ENCODE results near the gene MMP15.

MMP15 gene

DNA sequence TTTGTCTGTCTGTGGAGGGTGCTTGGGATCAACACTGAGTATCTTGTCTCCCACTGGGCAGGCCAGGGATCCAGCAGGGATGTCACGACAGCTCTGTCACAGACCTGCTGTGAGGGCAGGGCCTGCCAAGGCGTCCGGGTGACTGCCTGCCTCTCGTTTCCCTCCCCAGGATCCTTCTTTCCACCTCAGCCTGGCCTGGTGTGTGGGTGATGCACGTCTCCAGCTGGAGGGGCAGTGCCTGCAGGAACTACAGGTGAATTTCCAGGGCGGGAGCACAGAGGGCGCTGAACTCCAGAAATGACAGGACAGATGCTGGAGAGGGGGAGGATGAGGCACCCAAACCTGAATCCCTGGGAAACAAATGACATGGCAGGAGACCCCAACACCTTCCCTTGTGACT lies 6.8 kb upstream of the MMP15 start:
- DNase-seq = no peak

DNA sequence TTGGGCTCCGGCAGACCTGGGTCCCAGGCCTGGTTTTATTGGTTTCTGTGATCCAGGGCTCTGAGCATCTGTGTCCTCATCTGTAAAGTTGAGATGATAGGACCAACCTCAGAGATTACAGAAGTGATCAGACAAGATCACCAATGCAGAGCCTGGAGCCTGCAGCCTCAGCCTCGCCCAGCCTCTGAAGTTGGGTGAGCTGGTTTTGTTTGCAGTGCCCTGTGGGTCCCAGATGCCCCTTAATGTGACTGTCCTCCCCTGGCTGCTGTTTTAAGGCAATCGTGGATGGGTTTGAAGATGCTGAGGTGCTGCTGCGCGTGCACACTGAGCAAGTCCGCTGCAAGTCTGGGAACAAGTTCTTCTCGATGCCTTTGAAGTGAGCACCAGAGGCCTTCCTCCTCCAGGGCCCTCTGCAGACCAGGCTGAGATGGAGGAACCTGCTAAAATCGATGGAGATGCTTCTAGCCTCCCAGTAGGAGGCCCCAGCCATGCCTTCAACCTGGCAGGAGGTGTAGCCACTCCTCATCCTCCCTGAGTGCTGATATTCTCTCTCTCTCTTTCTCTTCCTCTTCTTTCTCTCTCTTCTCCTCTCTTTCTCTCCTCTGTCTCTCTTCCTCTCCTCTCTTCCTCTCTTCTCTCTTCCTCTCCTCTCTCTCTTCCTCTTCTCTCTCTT lies 5.6 kb upstream of the MMP15 start:
- DNase-seq = no peak

DNA sequence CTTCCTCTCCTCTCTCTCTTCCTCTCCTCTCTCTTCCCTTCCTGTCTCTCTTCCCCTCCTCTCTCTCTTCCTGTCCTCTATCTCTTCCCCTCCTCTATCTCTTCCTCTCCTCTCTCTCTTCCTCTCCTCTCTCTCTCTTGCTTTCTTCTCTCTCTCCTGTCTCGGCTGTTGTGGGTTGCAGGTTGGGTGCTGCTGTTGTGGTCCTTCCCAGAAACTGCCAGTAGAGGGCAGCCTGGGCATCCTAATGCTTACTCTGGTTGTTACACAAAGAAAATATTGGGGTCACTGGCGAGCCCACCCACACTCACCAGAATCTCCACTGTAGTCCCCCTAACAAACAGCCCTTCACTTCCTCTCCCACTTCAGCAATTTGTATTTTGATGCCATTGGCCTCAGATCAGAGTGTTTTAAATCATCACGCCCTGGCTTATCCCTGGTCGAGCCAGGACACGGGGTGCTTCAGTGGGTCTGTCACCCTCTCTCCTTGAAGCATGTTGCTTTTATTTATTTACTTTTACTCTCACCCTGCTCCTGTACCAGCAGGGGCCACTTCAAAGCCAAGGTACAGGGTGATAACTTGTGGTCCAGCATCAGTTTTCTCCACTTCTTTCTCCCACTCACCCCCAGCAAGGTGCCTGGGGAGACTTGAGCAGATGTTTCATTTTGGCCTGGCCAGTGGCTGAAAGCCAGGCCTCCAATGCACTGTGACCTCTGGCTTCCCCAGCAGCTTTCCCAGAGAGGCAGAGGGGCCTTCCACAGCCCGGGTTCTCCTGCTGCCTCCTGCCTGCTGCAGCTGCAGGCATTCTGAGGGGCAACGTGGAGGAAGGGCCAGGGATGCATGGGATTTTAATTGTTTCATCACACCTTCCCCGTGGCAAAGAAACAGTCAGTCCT lies 4.7 kb upstream of the MMP15 start:
- DNase-seq = peak in 46 of 58 donors; percentile 10 to 80 (median 38)

DNA sequence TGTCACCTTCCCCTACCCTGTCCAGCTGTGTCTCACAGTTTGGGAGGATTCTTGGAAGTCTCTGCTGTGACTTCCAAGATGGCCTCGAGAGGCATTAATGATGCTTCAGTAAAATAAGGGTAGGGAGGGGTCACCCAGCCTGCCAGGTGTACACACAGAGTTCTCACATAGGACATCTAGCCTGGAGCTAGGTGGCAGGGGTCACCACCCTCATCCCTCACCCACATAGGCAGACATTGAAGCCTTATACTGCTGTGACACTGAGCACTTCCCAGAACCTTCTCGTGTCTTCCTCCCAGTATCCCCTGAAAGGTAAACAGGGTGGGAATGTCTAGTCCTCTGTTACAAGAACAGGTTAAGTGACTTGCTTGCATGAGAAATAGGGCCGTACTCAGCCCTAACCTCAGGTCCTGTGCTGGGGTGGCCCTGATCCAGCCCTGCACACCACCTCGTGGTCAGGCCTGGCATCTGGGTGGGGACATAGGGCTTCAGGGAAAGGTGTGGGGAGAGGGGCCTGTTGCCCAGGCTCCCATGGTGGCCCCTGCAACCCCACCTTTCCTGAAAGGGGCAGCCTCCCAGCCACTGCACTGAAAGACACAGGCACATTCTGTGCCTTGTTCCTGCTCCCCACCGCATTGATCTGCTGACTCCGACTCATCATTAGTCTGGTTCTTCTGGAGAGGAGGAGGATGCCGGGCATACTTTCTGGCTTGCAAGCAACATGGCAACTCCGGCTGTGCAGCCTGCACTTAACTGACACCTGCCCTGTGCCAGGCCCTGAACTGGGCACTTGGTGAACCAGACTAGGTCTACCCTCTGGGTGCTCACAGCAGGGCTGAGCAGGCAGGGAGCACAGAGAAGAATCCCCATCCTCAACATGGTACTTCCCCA lies 3.6 kb upstream of the MMP15 start:
- no peak for DNase-seq

DNA sequence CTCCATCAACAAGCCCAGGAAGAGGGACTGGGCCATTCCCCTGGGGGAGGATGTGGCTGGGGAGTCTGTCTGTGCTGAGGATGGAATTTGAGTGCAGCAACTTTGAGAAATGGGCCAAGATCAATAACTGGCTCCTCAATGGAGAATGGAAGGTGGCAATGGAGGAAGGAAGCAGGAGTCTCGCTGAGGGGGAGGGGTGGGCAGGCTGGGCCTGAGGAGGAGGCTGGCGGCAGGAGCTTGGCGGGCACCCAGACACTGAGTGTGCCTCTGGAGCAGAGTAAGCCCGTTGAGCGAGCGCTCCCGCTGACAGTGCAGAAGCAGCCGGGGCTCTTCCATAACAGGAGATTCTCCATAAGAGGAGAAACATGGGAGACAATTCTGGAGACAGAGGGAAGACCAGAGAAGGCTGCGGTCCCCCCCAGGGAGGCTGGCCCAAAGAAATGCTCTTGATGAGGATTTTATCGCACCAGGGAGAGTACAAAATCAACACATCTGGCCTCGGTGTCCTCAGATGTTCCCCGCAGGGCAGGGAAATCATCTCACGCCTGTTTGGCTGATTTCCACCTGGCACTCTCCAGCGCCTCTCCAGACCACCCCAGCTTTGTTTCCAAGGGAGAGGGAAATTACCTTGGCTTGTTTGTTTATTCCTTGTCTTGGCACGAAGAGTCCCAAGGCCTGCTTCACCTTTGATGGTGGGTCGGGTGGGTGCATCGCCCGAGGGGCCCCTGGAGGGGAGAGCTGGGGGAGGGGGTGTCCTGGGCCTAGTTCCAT lies 2.8 kb upstream of the MMP15 start:
- peak in 52 of 58 donors; percentile 15 to 85 (median 54) for DNase-seq

DNA sequence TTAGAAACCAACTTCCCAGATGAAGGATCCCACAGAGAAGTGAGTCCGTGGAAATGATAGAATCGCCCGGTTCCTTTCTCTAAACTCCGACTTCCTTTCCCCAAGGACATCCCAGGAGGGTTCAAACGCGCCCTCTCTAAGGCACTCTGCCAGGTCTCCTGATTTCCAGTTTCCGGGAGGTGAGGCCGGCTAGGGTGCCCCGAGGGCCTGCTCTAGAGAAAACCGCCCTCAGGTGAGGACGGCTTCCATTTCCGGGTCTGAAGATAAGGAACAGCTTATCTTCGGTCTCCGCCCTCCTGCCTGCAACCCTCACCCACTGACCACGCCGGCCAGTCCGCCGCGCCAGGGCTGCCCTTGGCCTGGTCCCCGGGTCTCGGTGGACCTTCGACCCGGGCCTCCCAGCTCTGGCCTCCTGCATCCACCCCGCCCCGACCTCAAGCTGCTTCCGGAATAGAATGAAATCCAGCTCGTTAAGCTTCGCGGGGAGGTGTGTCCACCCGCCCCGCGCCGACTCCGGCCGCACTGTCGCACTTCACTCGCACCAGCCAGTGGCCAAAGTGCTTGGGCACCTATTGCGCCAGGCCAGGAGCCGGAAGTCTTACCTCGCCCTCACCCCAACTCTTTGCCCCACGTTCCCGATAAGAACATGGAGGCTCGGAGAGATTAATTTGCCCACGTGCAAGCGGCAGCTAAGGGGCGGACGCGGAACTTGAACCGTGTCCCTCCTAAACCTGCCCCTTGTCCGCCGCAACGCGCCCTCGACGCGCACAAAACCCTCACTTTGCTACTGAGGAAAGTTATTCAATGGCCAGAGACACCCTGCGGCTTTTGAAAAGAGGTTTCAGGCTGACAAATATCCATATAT lies 836 bp upstream of the MMP15 start:
- DNase-seq = no peak

DNA sequence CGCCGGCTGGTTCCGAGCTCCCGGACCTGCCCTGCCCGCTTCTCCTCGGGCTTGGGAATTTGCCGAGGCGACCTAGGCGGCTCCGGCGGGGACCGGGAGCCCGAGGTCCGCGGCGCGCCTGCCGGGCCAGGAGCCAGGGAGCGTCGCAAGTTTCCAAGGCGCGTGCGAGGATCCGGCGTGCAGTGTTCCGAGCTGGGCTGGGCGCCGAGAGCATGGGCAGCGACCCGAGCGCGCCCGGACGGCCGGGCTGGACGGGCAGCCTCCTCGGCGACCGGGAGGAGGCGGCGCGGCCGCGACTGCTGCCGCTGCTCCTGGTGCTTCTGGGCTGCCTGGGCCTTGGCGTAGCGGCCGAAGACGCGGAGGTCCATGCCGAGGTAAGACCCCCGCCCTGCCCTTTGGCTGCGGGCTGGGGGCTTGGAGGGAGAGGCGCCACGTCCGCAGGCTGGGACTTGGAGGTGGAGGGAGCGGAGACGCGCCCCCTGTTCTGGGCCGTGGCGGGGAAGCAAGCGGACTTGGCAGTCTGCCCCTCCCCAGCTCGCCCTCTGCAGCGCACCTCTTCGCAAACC lies 668 bp downstream of the MMP15 start:
- DNase-seq = peak in 34 of 58 donors; percentile 9 to 73 (median 40)

- peak in 1 of 58 donors; percentile 51 for DNase-seq
Measured at GRCh38 chr16:58026705-58027160, 1.2 kb downstream of the MMP15 start.

DNA sequence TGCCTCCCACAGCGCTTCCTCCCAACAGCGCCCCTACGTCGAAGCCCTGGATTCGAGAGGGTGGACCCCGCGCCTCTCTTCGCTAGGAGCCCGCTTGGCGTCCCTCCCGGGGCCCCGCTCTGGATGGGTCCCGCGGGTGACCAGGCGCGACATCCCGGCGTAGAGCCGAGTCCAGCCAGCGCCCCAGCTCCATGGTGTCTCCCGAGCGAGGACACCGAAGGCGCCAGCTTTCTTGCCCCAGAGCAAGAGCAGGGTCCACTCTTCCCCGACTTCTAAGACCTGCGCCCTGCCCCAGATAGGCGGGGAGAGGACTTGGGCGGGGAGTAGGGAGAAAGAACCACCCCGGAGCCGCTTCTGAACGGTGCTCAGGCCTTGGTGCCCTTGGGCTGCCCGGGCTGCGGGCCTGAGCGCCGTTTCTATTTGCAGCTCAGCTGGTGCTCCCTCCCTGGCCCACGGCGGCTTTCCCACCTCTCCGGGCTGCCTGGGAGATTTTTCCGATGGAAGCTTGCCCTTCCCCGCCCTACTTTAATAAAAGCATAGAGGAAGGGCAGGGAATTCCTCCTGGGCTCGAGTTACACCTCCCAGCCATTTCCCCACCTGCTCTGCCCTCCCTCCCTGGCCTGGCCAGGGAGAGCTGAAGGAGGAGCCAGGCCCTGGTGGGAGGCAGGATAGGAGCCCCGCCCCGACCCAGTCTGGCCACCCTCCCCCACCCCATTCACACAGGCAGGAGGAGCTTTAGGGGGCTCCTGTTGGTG lies 1.8 kb downstream of the MMP15 start:
- DNase-seq = no peak

DNA sequence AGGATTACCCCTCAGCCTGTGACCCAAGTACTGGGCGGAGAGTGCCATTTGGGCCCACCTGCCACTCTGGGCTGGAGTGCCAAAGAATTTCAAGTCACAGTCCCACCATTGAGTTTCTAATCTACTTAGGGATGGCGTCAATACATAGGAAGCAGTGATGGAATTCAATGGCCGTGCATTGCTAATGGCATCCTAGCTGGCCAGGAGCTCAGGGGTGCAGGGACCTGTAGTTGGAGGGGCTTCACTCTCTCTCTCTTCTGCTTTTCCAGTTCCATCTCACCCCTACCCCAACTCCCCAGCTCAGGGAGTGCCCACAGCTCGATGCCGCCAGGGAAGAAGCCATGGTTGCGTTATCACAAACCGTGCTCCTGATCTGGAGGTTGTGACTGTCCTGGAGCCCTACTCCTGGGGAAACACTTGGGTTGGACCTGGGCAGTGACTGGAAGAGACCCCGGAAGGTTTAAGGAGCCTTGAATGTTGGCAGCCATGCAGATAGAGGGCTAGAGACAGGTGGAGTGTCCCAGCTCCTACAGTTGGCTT lies 2.4 kb downstream of the MMP15 start:
- DNase-seq = no peak

- DNase-seq = no peak
Measured at GRCh38 chr16:58028541-58029070, 3.1 kb downstream of the MMP15 start.

DNA sequence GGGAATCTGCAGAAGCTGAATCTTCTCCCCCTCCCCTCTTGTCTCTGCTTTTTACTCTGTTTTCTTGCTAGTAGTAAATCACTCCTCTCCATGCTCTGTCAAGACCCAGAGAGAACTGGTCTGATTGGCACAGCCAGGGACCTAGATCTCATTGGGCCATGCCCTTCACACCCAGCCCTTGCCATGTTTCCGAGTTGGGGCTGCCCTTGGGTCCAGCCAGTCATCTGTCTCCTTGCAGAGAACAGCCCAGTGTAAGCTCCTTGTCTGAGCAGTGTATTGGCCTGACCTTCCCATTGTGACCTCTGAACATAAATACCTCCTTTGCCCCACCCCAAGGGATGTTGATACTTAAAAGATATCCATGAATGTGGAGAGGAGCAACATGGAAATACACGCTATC lies 3.9 kb downstream of the MMP15 start:
- no peak for DNase-seq

DNA sequence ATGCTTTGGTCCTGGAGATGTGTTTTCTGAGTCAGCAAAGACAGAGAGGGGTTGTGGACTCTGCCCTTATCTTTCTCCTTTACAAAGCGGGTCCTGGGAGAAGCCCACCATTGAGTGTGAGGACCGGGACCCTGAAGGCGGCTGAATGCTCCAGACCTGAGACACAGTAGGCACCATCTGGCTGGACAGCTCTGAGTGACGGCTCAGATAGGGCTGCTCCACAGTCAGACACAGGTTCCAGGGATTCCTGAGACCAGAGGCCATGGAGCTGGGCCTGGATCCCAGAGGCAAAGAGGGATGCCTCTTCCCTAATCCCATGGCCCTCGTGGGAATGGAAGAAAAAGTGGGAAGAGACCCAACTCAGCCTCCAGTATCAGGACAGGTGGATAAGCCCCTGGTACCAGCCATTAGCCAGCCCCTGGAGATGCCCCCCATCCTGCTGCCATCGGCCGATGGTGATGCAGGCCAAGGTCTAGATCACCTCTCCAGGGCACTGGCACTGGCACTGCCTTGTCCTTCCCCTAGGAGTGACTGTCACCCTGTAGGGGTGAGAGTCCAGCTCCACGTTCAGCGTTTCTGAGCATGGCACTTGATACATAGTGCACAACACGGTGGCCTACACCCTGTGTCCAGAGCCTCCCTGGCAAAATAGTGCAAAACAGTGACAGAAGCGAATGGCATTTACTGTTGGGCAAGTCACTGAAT lies 4.7 kb downstream of the MMP15 start:
- DNase-seq = no peak

DNA sequence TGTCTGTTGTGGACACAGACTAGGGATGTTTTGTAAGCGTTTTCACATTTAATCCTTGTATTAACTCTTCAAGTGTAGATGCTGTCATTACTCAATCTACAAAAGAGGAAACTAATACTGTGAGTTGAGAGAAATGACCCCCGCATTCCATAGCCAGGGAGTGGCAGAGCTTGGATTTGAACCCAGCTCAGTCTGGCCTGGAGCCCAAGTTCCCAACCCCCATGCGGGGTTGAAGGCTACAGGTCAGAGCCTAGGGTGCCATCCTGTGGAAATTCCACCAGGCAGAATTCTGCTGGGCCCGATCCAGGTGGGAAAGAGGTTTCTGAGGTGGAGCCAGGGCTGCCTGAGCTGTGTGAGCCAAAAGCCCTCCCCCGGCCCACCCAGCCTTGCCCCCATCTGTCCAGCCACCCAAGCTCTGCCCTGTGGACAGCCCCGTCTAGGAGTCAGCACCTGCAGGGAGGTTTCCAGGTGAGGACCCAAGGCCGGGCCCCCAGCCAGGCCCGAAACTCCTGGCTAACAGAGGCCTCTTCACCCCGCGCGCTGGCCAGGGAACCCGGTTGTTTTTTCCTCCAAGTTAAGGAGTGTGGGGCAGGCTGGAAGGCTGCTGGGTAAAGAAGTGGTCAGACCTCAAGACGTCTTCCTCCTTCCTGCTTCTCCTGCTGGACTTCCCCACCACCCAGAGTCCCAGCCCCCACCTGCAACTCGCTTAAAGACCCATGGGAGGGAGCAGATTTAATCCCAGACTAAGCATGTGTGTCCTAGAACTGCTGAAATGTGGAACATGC lies 5.7 kb downstream of the MMP15 start:
- DNase-seq = no peak

DNA sequence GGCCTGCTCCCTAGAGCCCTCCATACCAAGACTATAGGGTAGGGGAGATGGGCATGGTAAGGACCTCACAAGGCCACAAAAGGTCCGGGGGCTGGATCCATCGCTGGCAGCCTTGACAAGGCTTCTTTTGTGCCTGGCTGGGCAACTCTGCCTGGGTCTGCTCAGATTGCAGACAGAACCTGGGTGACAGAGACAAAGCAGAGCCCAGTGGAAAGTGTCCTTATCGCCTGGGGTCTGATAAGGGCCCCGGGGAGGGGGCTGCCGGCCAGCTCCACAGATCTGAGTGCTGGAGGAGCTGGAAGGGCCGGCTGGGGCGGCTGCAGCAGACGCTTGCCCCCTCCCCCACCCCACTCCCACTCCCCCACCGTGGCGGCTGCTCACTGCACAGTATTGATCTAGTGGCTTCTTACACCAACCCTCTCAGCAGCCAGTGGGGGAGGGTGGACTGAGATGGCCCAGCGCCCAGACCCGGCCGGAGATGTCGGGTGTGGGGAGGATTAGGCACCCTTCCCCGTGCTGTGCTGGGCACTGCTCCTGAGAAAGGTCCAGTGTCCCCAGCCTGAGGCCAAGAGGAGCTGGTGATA lies 7.2 kb downstream of the MMP15 start:
- DNase-seq = peak in 50 of 58 donors; percentile 18 to 79 (median 56)

DNA sequence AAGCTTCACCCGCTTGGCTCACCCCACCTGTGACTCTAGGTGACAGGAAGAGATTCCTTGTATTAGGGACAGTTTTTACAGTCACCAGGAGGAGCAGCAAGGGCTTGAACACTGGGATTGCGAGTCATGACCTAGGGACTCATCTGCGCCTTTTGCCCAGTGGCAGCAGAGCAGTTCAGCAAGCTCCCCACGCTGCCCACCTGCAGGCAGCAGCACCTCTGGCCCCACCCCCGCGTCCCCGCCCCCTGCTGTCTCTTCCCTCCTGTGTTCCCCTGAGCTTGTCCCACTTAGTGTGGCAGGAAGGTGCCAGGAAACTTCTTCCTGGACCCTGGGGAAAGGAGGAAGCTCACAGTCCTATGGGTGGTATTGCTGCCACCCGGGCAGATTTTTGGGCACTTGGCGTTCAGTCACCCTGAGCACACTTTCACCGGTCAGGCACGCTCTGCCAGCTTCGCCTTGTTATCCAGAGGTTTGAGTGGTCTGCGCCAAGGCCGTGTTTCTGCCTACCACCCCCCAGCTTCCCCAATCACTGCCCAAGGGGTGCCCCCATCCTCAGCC lies 8.7 kb downstream of the MMP15 start:
- DNase-seq = no peak

Measured in anterior cingulate cortex (tissue), 58 donors.